ENCODE measurements around the gene ADCK1. TPM values are rescaled to one million over a fixed set of nuclear protein-coding genes. Genes with fewer than 3 reads are reported as not detected.
"Not testable (repeated sequence)": the region's sequence is repeated elsewhere in the genome, so short reads cannot be mapped to it uniquely, and the experiment has no call there.

The ADCK1 gene
- total RNA-seq, 1 donor from 2014 or later, result 10.8 TPM

GRCh38 chr14:77883847-77884238, 83.9 kb downstream of the ADCK1 start:
- Histone ChIP-seq H3K9me3 (no peaks in the 10 kb centered on the region), H3K36me3 (no peaks in the 10 kb centered on the region), H3K27ac (no peak overlapping the region), H3K4me3 (no peak overlapping the region), H3K4me1 (peaks cover 6% of the 10 kb centered on the region), H3K27me3 (no peaks in the 10 kb centered on the region)
- intact Hi-C loops (cut with DNase I), result no loop called here
- TF ChIP-seq, protein P1, sequence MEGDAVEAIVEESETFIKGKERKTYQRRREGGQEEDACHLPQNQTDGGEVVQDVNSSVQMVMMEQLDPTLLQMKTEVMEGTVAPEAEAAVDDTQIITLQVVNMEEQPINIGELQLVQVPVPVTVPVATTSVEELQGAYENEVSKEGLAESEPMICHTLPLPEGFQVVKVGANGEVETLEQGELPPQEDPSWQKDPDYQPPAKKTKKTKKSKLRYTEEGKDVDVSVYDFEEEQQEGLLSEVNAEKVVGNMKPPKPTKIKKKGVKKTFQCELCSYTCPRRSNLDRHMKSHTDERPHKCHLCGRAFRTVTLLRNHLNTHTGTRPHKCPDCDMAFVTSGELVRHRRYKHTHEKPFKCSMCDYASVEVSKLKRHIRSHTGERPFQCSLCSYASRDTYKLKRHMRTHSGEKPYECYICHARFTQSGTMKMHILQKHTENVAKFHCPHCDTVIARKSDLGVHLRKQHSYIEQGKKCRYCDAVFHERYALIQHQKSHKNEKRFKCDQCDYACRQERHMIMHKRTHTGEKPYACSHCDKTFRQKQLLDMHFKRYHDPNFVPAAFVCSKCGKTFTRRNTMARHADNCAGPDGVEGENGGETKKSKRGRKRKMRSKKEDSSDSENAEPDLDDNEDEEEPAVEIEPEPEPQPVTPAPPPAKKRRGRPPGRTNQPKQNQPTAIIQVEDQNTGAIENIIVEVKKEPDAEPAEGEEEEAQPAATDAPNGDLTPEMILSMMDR (IDR thresholded peaks at IDR 0.05), result no peak
- TF ChIP-seq POLR2A (IDR thresholded peaks at IDR 0.05) (no peak), POLR2AphosphoS5 (IDR thresholded peaks at IDR 0.05; ENCODE audit: insufficient read depth in 1 of 2, low read depth in 1 of 2) (no peak)
- DNase-seq (ENCODE audit: extremely low spot score in 2 of 2), result no peak

- no peak overlapping the region for H3K27ac ChIP-seq
- no peak for DNase-seq (ENCODE audit: extremely low spot score in 2 of 2)
- no peaks in the 10 kb centered on the region for H3K36me3 ChIP-seq
- TF ChIP-seq POLR2AphosphoS5 (IDR thresholded peaks at IDR 0.05; ENCODE audit: insufficient read depth in 1 of 2, low read depth in 1 of 2), result no peak
- H3K27me3 ChIP-seq, result no peaks in the 10 kb centered on the region
- peaks cover 6% of the 10 kb centered on the region for H3K4me1 ChIP-seq
- H3K9me3 ChIP-seq, result no peaks in the 10 kb centered on the region
- intact Hi-C loops (cut with DNase I), result no loop called here
- H3K4me3 ChIP-seq, result no peak overlapping the region
Observed at GRCh38 chr14:77885367-77885766, 85.5 kb downstream of the ADCK1 start.

DNA sequence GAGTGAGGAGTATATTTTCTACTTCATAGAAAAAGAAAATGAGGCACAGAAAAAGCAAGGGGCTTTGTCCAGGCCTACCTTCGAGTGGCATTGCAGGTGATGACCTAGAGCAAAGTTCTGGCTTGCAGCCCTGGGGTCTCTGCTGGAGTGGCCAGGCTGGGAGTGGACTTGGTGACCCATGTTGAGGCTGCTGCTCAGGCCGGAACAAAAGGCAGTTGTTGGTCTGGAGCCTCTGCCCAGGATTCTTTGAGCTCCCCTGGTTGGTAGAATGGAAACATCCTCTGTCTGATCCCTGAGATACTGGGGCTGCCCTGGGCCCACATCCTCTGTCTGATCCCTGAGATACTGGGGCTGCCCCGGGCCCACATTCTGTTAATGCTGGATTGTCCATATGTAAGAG, 86.1 kb downstream of the ADCK1 start:
- no peak for DNase-seq (ENCODE audit: extremely low spot score in 2 of 2)
- Histone ChIP-seq H3K4me1 (peaks cover 6% of the 10 kb centered on the region), H3K36me3 (no peaks in the 10 kb centered on the region), H3K9me3 (no peaks in the 10 kb centered on the region), H3K4me3 (no peak overlapping the region), H3K27ac (no peak overlapping the region), H3K27me3 (no peaks in the 10 kb centered on the region)
- TF ChIP-seq, protein P1 (IDR thresholded peaks at IDR 0.05), result no peak
- TF ChIP-seq POLR2AphosphoS5 (IDR thresholded peaks at IDR 0.05; ENCODE audit: insufficient read depth in 1 of 2, low read depth in 1 of 2) (no peak), POLR2A (IDR thresholded peaks at IDR 0.05) (no peak)
- intact Hi-C loops (cut with DNase I), result no loop called here

- H3K36me3 ChIP-seq; H3K9me3 ChIP-seq; H3K27ac ChIP-seq; intact Hi-C loops (cut with DNase I); H3K4me3 ChIP-seq; DNase-seq (ENCODE audit: extremely low spot score in 2 of 2); H3K27me3 ChIP-seq; H3K4me1 ChIP-seq: not testable (repeated sequence)
Observed at GRCh38 chr14:77888903-77889302, 89.0 kb downstream of the ADCK1 start.

DNA sequence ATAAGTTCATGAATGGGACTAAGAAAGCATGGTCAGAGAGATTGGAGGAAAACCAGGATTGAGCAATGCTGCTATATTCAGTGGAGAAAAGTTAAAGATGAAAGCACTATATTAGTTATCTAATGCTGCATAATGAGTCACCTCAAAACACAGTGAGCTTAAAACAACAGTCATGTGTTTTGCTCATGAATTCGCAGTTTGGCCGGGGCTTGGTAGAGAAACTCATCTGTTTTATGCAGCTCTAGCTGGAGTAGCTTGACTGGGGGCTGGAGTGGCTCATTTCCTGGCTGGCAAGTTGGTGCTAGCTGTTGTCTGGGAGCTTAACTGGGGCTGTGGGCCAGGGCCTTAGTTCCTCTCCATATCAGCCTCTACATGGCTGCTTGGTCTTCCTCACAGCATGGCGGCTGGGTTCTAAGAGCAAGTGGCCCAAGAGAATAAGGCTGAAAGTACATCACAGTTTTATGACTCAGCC, 90.1 kb downstream of the ADCK1 start:
- no peak overlapping the region for H3K4me3 ChIP-seq
- intact Hi-C loops (cut with DNase I), result no loop called here
- no peak for DNase-seq (ENCODE audit: extremely low spot score in 2 of 2)
- TF ChIP-seq POLR2AphosphoS5 (IDR thresholded peaks at IDR 0.05; ENCODE audit: insufficient read depth in 1 of 2, low read depth in 1 of 2), result no peak
- TF ChIP-seq, protein P1 (IDR thresholded peaks at IDR 0.05), result no peak
- TF ChIP-seq POLR2A (IDR thresholded peaks at IDR 0.05), result no peak
- no peaks in the 10 kb centered on the region for H3K4me1 ChIP-seq
- no peak overlapping the region for H3K27ac ChIP-seq
- no peaks in the 10 kb centered on the region for H3K27me3 ChIP-seq
- H3K36me3 ChIP-seq, result no peaks in the 10 kb centered on the region
- H3K9me3 ChIP-seq, result no peaks in the 10 kb centered on the region

DNA sequence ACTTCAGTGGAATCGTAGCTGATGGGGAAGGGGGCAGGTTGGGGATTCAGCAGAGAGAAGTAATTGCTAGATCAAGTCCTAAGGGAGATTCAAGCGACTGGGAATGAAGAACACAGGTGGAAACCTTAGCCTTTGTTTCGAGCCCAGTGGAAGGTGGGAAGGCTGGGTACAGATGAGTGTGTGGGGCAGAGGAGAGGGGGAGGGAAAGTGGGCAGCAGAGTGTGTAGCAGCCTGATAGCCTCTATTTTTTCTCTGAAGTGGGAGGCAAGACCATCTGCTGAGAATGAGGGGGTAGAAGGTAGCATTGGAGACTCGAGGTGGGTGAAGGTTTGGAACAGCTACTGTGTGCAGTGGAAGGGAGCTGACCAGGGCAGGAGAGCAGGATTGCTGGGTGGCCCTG, 91.0 kb downstream of the ADCK1 start:
- intact Hi-C loops (cut with DNase I), result no loop called here
- no peak for TF ChIP-seq POLR2AphosphoS5 (IDR thresholded peaks at IDR 0.05; ENCODE audit: insufficient read depth in 1 of 2, low read depth in 1 of 2)
- TF ChIP-seq, protein P1 (IDR thresholded peaks at IDR 0.05), result no peak
- no peak for TF ChIP-seq POLR2A (IDR thresholded peaks at IDR 0.05)
- DNase-seq (ENCODE audit: extremely low spot score in 2 of 2), result no peak
- no peaks in the 10 kb centered on the region for H3K36me3 ChIP-seq
- no peak overlapping the region for H3K27ac ChIP-seq
- H3K4me3 ChIP-seq, result no peak overlapping the region
- no peaks in the 10 kb centered on the region for H3K27me3 ChIP-seq
- H3K9me3 ChIP-seq, result no peaks in the 10 kb centered on the region
- H3K4me1 ChIP-seq, result no peaks in the 10 kb centered on the region

All from vagina (tissue), 2 donors.